NCI-H1694 treated with DMSO at 0.1 percent for 48 hours (cell line): ENCODE results near the gene FOXM1.
"Not testable (repeated sequence)": the region's sequence is repeated elsewhere in the genome, so short reads cannot be mapped to it uniquely, and the experiment has no call there.

Experiments
- DNase-seq: peaks from one replicate; lab custom pipeline; 2025; lab: John Stamatoyannopoulos, UW

FOXM1 gene

DNA sequence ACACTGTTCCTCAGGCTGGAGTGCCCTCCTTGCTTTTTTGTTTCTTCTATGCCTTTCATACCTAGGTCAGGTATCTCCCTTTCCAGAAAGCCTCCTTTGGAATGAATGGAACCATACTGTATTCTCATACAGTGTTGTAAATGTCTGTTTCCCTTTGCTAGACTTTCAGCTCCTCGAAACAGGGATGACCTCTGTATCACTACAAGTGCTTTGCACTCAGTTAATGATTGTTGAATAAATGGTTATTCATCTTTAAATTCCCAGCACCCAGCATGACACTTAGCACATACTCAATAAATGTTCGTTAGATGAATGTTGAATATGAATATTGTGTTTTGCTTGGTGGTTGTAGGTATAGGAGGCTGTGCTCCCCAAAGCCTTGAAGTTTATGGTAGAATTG, 7.8 kb upstream of the FOXM1 start:
- DNase-seq = no peak

GRCh38 chr12:2879853-2880252, 2.9 kb upstream of the FOXM1 start:
- no peak for DNase-seq

DNA sequence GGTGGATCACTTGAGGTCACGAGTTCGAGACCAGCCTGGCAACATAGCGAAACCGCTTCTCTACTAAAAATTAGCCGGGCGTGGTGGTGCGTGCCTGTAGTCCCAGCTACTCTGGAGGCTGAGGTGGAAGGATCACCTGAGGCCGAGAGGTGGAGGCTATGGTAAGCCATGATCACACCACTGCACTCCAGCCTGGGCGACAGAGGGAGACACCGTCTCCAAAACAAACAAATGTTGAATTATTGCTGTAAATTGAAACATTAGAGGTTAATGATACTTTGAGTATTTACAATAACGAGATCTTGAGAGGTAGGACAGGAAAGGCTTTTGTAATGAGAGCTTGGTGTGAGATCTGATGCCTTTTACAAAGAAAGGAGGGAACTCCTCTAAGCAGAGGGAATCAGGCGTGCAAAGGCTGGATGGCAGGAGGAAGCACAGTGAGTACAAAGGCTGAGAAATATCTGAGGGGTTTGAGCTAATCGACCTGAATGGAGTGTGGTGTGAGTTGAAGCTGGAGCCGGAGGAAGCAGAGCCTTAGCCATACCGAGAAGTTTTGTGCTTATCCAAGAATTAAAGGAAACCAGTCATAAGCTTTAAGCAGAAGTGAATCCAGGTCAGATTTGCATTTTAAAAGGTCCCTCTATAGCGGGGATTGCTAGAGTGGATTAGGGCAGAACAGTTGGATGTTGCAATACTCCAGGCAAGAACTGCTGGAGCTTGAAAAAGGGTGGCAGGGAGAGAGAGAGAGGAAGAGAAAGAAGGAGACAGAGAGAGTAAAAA, 1.2 kb upstream of the FOXM1 start:
- DNase-seq = no peak

DNA sequence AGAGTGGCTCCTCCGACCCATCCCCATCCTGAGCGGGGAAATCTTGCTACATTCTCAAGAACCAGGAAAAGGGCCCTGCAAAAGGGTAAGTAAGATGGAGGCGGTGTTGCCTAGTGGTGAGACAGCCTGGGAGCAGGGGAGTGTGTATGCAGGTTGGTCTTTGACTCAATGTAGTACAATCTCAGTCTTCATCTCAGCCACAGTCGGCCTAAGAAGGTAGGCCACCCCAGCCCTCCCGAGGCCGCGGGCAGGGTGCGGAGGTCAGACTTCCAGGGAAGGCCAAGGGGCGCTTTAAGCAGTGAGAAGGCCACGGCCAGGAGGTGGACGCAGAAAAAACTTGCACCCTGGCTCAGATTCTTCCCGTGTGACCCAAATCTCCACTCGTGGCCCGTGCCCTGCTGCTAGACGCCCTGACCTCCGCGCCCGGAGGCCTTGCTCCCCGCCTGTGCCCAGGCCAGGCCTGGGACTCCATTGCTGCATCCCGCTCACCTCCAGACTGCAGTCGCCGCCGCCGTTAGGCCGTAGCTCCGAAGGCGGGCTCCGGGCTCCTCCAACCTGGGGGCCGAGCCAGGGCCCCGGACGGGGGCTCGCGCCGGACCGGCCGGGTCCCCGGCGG, 435 bp downstream of the FOXM1 start:
- peak; percentile 23 for DNase-seq

- DNase-seq = not testable (repeated sequence)
Measured at GRCh38 chr12:2868986-2869632, 7.9 kb downstream of the FOXM1 start.

DNA sequence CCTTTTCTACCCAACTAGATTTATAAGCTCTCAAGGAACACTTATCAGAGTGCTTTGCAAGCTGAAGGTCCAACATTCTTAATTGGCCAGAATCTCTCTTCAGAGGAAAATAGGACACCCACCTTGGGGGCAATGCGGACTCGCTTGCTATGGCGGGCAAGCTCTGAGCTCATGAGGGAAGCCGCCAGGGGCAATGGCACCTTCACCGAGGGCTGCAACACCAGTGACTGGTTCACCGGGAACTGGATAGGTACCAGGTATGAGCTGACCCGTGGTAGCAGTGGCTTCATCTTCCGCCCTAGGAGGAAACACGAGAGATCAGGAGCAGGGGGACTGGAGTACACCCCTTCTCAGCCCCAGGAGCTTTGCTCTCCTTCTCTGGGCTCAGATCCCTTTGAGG, 12.8 kb downstream of the FOXM1 start:
- DNase-seq = no peak

- not testable (repeated sequence) for DNase-seq
Measured at GRCh38 chr12:2863402-2863801, 13.6 kb downstream of the FOXM1 start.

GRCh38 chr12:2862876-2863275, 14.1 kb downstream of the FOXM1 start:
- no peak for DNase-seq

GRCh38 chr12:2860170-2860569, 16.8 kb downstream of the FOXM1 start:
- no peak for DNase-seq

DNA sequence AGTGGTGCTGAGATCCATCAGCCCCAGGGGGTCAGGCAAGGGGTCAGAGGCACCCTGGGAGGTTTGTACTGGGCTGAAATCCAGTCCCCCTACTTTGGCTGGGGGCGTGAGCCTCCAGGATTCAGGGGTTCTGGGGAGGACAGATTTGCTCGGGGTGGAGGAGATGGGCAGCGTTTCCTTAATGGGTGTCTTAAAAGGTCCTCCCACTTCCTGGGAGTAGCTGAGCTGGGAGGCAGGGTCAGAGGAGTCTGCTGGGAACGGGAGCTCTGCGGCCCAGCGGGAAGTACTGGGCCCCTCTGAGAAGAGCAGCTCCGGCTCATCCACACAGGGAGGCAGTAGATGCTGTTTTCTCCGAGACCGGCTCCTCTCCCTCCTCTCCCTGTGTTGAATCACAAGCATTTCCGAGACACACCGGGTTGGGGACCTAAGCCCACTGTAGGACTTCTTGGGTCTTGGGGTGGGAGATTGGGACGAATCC, 18.0 kb downstream of the FOXM1 start:
- DNase-seq = no peak

DNA sequence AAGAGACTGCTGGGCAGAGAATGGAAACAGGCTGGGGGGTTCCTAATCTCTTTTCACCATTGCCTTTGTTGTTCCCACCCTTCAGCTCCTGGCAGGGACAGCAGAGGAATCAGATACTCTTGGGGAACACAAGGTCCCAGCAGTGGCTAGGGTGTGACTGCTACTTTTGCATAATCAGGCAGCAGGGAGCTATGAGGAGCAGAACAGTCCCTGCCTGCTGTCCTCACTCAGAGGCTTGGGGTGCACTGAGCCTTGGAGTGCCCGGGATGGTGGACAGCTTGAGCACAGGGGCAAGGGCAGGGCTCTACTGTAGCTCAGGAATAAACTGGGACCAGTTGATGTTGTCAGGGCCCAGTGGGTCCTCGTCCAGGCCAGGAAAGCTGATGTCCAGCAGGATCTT, 18.6 kb downstream of the FOXM1 start:
- DNase-seq = no peak

GRCh38 chr12:2857576-2857975, 19.4 kb downstream of the FOXM1 start:
- DNase-seq = no peak

DNA sequence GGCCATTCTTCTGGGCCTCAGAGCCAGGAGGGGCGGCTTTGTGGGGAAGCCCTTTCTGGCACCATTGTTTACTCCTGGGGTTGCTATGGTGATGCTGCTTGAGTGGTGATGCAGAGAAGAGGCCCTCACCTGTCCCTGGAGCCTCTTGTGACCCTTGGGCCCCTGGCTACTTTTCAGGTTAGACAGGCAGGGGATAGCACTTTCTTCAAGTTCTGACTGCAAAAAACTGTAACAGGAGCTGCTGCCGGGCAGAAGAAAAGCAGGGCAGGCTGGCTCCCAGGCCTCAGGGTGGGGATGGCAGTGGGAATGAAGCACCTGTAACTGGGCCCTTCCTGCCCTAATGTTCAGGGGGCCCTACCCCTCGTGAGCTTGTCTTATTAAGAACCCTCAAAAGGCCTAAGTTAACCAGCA, 19.9 kb downstream of the FOXM1 start, which contains the start of gene TEX52:
TSS of gene TEX52 (minus strand) at position 19 of the 411 bp plus-strand sequence. CDS start at position 6, 13 bp downstream.
- DNase-seq = no peak

DNA sequence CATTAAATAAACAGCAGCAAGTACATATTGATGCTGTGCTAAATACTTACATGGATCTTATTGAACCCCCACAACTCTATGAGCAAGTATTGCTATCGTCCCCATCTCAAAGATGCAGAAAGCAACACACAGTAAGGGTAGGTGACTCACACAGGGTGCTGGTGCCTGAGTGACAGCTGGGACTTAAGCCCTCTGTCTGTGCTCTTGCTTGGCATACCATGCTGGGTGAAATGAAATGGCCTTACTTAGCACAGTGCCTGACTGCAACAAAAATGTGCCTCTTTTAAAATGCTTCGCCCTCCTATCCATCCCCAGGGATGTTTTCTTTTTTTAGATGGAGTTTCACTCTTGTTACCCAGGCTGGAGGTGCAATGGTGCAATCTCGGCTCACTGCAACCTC, 20.9 kb downstream of the FOXM1 start:
- DNase-seq = no peak

GRCh38 chr12:2855546-2855945, 21.4 kb downstream of the FOXM1 start:
- no peak for DNase-seq

DNA sequence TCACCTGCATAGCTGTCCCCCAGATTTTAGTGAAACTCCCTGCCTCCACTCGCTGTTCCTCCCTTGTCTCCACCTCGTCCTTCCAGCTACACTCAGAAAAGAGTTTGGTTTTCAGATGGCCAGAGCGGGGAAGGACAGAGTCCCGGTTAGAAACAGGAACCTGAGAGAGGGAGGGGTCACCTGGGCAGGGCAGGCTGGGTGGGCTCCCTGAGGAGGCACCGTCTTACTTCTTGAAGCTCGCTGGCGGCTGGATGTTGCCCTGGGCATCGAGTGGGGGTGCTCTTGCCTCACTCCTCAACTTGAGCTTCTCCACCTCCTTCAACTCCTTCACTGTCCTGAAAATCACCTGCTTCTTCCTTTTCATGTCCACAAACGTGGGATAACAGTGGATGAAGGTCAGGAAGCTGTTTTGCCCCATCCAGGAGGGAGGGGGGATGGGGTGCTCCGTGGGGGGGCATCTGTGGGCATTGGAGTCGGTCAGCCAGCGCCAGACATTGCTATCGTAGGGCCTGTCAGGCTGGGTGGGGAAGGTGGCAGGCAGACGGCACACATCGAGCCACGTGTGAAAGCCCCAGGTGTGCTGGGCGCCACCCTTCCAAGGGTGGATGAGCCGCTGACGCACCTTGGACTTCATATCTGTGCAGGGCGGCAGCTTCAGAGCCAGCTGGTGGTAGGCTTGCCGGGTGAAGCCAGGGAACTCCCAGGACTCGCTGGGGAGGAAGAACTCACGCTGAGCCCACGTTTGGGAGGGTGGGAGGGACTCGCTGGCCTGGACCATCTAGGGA, 22.1 kb downstream of the FOXM1 start:
- no peak for DNase-seq

DNA sequence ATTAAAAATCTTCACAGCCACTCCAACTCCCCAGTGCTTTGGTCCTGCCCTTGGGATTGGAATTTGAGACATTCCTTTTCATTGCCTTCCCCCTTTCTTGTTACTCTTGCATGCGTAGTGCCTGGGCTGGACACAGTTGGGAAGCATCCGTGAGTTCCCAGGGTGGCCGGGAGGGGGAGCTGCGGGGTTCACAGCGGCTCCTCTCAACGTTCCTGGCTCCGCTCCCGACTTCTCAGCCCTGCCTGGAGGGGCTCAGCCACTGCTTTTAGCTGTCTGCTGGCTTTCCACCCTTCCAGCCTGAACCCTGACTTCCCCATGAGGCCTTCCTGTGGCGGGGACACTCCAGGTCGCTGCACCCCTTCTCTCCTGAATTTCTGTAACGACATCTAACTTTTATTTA, 23.3 kb downstream of the FOXM1 start:
- DNase-seq = peak; percentile 72

DNA sequence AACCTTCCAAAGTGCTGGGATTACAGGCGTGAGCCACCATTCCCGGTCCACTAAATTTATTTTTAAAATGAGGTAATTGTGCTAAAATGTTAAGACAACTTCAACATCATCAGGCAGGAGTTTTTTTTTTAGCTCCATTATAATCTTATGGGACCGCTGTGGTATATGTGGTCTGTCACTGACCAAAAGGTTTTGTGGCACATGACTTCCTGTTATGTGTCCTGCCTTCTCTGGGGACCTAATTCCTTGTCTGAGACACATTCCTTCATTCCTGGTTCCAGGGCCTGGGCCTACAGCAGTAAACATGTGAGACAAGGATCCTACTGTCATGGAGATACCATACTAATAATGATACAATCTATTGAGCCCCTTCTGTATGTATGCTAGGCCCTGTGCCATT, 25.0 kb downstream of the FOXM1 start:
- DNase-seq = no peak

- DNase-seq = no peak
Measured at GRCh38 chr12:2845280-2845679, 31.7 kb downstream of the FOXM1 start.

DNA sequence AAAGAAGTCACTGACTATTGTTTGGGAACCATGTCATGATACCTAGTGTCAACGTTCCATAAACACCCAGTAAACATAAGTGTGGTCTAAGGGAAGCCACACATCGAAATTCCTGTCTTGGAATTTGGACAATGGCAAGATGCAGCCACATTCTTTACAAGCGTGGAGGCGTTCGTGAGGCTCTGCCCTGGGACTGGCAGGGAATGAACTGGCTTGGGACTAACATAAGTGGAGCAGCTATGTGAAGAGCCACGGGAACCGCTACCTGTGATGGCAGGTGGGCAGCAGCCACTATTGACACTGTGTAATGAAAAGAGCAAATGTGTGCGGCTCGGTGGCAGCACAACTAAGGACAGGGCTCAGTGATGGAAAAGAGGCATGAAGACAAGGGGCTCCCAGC, 32.2 kb downstream of the FOXM1 start:
- DNase-seq = no peak

DNA sequence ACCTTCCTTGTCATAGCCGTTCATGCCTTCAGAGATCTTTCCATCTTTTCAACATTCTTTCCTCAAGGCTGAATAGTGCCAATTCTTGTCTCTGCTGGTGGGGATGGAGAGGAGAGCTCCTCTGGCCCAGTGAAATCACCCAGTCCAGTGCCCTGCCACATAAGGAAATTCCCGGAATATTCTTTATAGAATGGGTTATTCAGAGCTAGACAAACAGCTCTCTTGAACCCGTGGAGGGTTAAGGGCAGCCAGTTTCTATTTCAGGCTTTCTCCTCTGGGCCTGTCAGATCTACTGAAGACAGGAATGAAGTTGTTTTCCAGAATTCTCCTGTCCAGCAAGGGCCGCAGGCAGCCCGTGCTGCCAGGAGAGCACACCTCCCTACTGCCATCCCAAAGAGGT, 34.0 kb downstream of the FOXM1 start:
- DNase-seq = no peak

DNA sequence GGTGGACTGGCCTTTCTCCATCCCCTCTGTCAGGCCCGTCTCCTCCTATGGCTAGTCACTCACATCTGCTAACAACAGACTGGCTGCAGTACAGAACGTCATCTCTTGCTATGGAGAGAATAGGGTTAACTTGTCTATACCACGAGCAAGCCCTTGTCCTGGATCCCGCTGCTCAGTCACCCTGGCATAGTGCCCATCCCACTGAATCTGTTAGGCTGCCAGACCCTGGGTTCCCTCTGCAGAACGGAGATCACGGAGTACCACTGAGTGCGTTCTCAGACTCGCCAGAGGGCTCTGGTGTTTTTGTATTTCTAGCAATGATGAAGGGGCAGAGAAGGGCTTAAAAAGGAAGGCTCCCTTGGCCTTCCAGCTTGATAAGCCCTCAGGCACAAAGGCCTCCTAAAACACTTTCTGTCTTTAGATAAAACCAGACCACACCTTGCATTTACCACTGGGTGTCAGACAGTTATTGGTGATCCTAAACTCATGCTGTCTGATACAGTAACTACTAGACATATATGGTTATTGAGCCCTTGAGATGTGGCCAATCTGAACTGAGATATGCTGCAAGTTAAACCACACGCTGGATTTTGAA, 35.8 kb downstream of the FOXM1 start:
- peak; percentile 43 for DNase-seq
